PC-9 (cell line): ENCODE measurements around the gene SDCCAG8.

Experiments used
- EZH2 ChIP-seq: fragments of 200-600 bp; sonication (generic); IDR thresholded peaks from 2 replicates; pipeline ENCODE4 v1.8.0; 2017; ENCODE audit warnings: antibody characterized with exemption, low read depth
- TF ChIP-seq, protein P1 (sequence below): fragments of 200-600 bp; sonication (generic); conservative IDR thresholded peaks from 2 replicates; pipeline ENCODE4 v1.6.1; 2017; ENCODE audit warnings: mixed run types, antibody characterized with exemption, mild to moderate bottlenecking, moderate library complexity

DNA sequence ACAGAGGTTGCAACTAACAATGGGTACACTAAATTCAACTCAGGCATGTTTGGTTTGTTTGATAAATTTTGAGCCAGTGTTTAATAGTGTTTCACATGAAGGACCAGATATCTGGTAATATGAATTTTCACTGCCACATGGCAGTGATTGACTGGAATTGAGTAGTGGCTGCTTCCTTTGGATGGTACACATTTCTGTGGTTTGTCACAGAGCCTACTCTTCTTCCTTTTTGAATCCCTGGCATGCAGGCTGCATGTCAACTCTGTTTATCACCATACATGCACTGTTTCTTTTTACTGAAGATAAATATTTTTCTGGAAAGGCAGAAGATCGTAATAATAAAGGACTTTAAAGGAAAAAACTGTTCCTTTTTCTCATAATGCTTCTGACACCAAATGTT, 35.5 kb downstream of the SDCCAG8 start:
- TF ChIP-seq, protein P1, sequence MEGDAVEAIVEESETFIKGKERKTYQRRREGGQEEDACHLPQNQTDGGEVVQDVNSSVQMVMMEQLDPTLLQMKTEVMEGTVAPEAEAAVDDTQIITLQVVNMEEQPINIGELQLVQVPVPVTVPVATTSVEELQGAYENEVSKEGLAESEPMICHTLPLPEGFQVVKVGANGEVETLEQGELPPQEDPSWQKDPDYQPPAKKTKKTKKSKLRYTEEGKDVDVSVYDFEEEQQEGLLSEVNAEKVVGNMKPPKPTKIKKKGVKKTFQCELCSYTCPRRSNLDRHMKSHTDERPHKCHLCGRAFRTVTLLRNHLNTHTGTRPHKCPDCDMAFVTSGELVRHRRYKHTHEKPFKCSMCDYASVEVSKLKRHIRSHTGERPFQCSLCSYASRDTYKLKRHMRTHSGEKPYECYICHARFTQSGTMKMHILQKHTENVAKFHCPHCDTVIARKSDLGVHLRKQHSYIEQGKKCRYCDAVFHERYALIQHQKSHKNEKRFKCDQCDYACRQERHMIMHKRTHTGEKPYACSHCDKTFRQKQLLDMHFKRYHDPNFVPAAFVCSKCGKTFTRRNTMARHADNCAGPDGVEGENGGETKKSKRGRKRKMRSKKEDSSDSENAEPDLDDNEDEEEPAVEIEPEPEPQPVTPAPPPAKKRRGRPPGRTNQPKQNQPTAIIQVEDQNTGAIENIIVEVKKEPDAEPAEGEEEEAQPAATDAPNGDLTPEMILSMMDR: no peak
- TF ChIP-seq EZH2: no peak
